Measurements from ENCODE around the gene NEUROD2.

DNA sequence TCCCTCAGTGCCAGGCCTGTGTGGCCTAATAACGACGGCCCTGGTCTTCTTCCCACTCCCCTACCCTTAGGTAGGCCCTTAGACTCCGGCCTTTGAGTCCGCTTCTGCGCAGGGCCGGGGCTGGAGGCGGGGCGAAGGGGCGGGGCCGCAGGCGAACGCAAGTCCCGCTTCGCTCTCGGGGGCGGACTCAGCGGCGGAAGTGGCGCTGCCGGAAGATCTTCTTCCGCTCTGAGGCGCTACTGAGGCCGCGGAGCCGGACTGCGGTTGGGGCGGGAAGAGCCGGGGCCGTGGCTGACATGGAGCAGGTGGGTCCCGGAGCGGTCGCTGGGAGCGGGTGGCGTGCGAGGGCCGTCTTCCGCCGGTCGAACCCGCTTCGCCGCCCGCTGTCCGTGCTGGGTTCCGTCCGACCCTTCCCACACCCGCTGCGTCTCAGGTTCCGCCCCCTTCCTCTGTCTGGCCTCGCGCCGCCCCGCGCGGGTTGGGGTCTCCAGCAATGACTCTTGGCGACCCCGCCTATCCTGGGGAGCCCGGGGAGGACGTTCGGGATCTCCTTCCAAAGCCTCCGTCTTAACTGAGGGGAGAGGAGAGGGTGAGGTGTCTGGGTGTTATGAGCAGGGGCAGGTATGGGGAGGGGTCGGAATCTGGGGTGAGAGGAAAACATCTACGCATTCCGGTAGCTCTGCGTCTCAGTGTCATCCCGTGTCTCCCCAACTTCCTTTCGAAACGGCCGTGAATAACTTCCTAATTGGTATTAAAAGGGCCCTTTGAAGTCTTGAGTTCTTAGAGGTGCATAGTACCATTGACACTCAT is 29.4 kb upstream of the NEUROD2 start, which contains the start of gene STARD3:
- TF ChIP-seq SUZ12 (IDR thresholded peaks at IDR 0.05; ENCODE audit: extremely low read depth, insufficient read depth, insufficient read length), result no peak
- no peak for TF ChIP-seq YY1 (IDR thresholded peaks at IDR 0.05; ENCODE audit: insufficient read depth, insufficient read length)
- no peak for TF ChIP-seq ZNF274 (IDR thresholded peaks at IDR 0.05; ENCODE audit: low read depth, low read length)
